ENCODE data around the gene CCDC110. TPM values are rescaled to one million over a fixed set of nuclear protein-coding genes. Genes with fewer than 3 reads are reported as not detected.

CCDC110 gene
- total RNA-seq, 1 donor from 2014 or later: 0.73 TPM

DNA sequence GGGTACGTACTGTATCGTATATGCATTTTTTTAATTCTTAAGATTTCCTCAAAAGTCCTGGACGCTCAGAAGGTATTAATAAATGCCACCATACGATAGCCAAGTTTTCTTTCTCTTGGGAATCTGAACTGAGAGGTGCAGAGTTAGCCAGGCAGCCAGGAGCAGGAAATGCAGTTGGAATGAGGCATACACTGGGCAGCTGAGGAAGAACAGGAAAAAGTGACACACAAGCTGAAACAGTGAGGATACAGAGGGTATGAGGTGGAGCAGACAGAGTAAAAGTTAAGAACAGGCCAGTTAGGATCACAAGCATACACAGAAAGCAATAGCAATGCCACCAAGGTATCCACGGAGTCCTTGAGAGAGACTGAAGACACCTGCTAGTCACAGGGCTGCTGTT, 59.1 kb downstream of the CCDC110 start:
- H3K4me1 Mint-ChIP-seq (ENCODE audit: unreplicated experiment): no peaks in the 10 kb centered on the region
- DNase-seq (ENCODE audit: extremely low spot score, unreplicated experiment): no peak
- H3K27me3 Mint-ChIP-seq (ENCODE audit: unreplicated experiment): no peaks in the 10 kb centered on the region
- H3K36me3 Mint-ChIP-seq (ENCODE audit: unreplicated experiment): peaks cover 42% of the 10 kb centered on the region
- TF ChIP-seq, protein P1, sequence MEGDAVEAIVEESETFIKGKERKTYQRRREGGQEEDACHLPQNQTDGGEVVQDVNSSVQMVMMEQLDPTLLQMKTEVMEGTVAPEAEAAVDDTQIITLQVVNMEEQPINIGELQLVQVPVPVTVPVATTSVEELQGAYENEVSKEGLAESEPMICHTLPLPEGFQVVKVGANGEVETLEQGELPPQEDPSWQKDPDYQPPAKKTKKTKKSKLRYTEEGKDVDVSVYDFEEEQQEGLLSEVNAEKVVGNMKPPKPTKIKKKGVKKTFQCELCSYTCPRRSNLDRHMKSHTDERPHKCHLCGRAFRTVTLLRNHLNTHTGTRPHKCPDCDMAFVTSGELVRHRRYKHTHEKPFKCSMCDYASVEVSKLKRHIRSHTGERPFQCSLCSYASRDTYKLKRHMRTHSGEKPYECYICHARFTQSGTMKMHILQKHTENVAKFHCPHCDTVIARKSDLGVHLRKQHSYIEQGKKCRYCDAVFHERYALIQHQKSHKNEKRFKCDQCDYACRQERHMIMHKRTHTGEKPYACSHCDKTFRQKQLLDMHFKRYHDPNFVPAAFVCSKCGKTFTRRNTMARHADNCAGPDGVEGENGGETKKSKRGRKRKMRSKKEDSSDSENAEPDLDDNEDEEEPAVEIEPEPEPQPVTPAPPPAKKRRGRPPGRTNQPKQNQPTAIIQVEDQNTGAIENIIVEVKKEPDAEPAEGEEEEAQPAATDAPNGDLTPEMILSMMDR (IDR thresholded peaks at IDR 0.05): no peak
- H3K4me3 Mint-ChIP-seq (ENCODE audit: unreplicated experiment): no peak overlapping the region
- H3K9me3 Mint-ChIP-seq (ENCODE audit: unreplicated experiment): peaks cover 6% of the 10 kb centered on the region
- no peak overlapping the region for H3K27ac Mint-ChIP-seq (ENCODE audit: unreplicated experiment)

DNA sequence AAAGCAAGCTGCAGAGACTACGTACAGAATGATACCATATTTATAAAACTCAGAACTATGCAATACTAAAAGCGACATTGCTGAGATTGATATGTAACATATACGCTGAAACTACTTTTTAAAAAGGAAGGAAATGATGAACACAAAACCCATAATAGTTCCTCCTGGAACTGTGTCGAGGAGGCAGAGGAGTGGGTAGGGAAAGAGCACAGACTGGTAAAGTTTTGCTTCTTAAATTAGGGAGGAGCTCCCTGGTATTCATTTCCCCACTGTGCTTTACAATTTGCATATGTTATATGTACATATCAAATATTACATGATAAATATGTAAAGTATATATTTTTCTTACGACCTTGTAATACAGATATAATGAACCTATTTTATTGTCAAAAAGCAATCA, 59.7 kb downstream of the CCDC110 start:
- TF ChIP-seq, protein P1 (IDR thresholded peaks at IDR 0.05): no peak
- peaks cover 6% of the 10 kb centered on the region for H3K9me3 Mint-ChIP-seq (ENCODE audit: unreplicated experiment)
- H3K27ac Mint-ChIP-seq (ENCODE audit: unreplicated experiment): no peak overlapping the region
- H3K4me1 Mint-ChIP-seq (ENCODE audit: unreplicated experiment): no peaks in the 10 kb centered on the region
- peaks cover 38% of the 10 kb centered on the region for H3K36me3 Mint-ChIP-seq (ENCODE audit: unreplicated experiment)
- no peak for DNase-seq (ENCODE audit: extremely low spot score, unreplicated experiment)
- no peaks in the 10 kb centered on the region for H3K27me3 Mint-ChIP-seq (ENCODE audit: unreplicated experiment)
- no peak overlapping the region for H3K4me3 Mint-ChIP-seq (ENCODE audit: unreplicated experiment)

- H3K27me3 Mint-ChIP-seq (ENCODE audit: unreplicated experiment): no peaks in the 10 kb centered on the region
- H3K4me1 Mint-ChIP-seq (ENCODE audit: unreplicated experiment): no peaks in the 10 kb centered on the region
- TF ChIP-seq, protein P1 (IDR thresholded peaks at IDR 0.05): no peak
Observed at GRCh38 chr4:185408432-185408831, 63.1 kb downstream of the CCDC110 start.

DNA sequence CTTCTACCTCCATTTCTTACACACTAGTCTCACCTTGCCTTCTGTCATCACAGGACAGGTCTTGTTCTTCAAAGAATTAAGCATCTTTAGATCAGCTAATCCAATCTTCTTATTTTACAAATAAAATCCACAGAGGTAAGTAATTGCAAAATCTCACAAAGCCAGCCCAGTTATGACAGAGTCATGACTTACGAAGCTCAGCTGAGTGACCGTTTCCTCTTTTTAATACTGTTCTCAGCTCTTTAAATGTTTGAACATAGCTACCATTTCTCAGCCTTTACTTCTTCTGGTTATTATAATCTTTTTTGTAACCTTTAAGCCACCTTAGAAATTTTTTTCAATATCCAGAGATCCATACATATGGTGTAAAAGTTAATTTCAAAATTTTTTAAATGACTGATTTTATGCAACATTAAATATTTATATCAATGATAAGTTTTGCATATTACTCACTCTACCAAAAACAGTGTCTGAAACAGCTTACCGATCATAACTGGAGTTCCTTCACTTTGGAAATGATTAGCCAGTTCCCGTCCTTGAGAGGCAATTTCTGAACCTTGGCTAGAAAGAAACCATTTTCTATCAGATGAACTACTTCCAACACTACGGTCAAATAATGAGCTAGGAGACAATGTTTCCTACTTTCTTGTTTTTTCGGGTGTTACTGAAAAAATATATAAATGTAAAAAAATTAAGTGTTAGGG, 66.1 kb downstream of the CCDC110 start:
- peaks cover 52% of the 10 kb centered on the region for H3K36me3 Mint-ChIP-seq (ENCODE audit: unreplicated experiment)

More at GRCh38 chr4:185408432-185408831, 63.1 kb downstream of the CCDC110 start:
- peaks cover 6% of the 10 kb centered on the region for H3K9me3 Mint-ChIP-seq (ENCODE audit: unreplicated experiment)
- H3K36me3 Mint-ChIP-seq (ENCODE audit: unreplicated experiment): peaks cover 45% of the 10 kb centered on the region
- no peak overlapping the region for H3K4me3 Mint-ChIP-seq (ENCODE audit: unreplicated experiment)
- DNase-seq (ENCODE audit: extremely low spot score, unreplicated experiment): no peak
- no peak overlapping the region for H3K27ac Mint-ChIP-seq (ENCODE audit: unreplicated experiment)

DNA sequence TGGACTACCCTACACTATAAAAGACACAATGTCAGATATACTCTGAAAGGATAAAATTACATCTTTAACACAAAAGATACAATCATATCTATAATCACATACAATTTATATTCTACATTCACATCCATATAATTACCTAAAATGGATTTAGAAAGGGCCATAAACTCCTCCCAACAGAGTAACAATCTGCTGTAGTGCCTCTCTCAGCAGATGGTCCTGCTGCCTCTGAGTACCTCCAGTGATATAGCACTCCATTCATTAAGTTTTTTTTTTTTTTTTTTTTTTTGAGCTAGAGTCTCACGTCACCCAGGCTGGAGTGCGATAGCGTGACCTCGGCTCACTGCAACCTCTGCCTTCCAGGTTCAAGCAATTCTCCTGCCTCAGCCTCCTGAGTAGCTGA, 67.5 kb downstream of the CCDC110 start:
- H3K27ac Mint-ChIP-seq (ENCODE audit: unreplicated experiment): no peak overlapping the region
- H3K36me3 Mint-ChIP-seq (ENCODE audit: unreplicated experiment): peaks cover 55% of the 10 kb centered on the region
- DNase-seq (ENCODE audit: extremely low spot score, unreplicated experiment): no peak
- H3K27me3 Mint-ChIP-seq (ENCODE audit: unreplicated experiment): no peaks in the 10 kb centered on the region
- no peaks in the 10 kb centered on the region for H3K9me3 Mint-ChIP-seq (ENCODE audit: unreplicated experiment)
- TF ChIP-seq, protein P1 (IDR thresholded peaks at IDR 0.05): no peak
- no peak overlapping the region for H3K4me3 Mint-ChIP-seq (ENCODE audit: unreplicated experiment)
- H3K4me1 Mint-ChIP-seq (ENCODE audit: unreplicated experiment): no peaks in the 10 kb centered on the region

More for the DNA sequence above, 66.1 kb downstream of the CCDC110 start:
- H3K9me3 Mint-ChIP-seq (ENCODE audit: unreplicated experiment): peaks cover 6% of the 10 kb centered on the region
- H3K4me1 Mint-ChIP-seq (ENCODE audit: unreplicated experiment): no peaks in the 10 kb centered on the region
- H3K27me3 Mint-ChIP-seq (ENCODE audit: unreplicated experiment): no peaks in the 10 kb centered on the region
- TF ChIP-seq, protein P1 (IDR thresholded peaks at IDR 0.05): no peak
- H3K27ac Mint-ChIP-seq (ENCODE audit: unreplicated experiment): no peak overlapping the region
- H3K4me3 Mint-ChIP-seq (ENCODE audit: unreplicated experiment): no peak overlapping the region
- DNase-seq (ENCODE audit: extremely low spot score, unreplicated experiment): no peak
